Activated CD4-positive, CD25-positive, alpha-beta regulatory T cell (primary cell): ENCODE measurements around the gene BEAN1.

ENCODE experiments used
- DNase-seq, 4 experiments: peaks; one replicate each; lab custom pipeline; 2025; lab: John Stamatoyannopoulos, UW

The BEAN1 gene

DNA sequence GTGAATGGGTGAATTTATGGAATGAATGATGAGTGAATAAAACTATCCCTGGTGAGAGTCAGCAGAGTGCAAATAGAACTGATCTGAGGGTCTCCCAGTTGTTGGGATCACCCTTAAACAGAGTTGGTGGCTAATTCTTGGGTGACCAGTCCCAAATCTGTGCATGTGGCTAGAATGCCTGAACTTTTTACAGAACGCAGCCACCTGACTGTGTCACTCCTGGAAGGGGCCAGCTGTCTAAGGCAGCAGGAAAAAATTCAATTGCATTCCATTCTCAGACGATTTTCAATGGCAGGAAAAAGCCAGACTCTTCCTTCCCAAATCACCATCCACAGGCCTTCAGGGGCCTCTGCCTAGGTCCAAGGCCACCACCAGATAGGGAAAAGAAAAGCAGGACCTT is 43.5 kb downstream of the BEAN1 start:
- no peak for DNase-seq

DNA sequence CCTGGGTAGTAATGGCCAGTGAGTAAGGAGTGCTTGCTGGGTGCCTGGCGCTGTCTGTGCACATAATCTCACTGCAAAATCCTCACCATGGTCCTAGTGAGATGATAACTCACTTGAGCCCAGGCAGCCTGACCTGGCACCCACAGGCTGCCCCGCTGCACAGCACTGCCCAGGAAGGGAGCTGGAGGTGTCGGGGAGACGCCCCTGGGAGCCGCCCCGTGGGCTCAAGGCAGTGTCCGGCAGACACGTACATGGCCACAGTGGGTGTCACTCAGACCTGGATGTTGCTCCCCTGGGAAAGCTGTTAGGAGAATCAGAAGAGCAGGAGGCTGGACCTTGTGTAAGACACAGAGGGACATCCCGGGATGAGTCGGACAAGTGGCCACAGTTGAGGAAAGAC is 44.2 kb downstream of the BEAN1 start:
- DNase-seq: no peak

DNA sequence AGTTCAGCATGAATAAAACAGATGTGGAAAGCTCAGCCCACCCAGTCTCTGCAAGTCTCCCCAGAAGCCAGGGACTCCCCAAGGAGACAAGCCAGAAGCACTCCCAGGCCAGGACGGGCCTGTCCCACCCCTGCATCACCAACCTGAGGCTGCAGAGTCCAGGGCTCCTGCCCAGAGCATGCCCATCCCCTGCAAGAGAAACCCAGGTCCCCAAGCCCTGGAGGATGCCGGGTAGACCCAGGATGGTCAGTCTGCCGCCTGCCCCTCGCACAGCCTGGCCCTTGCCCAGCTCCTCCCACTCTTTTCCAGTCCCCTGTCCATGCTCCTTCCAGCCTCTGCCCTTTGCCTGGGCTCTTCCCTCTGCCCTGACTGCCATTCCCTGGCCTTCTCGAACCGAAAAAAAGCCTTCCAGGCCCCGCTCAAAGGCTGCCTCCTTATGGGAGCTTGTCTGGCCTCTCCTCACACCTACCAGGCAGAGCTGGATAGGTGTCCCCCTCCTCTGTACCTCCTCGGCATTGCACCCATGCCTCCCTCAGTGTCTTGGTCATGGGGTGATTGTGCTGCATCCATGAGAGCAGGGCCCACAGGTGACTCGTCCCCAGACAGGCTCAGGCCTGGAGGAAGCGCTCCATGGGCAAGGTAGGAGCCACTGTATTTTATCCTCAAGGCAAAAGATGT is 44.8 kb downstream of the BEAN1 start:
- no peak for DNase-seq

DNA sequence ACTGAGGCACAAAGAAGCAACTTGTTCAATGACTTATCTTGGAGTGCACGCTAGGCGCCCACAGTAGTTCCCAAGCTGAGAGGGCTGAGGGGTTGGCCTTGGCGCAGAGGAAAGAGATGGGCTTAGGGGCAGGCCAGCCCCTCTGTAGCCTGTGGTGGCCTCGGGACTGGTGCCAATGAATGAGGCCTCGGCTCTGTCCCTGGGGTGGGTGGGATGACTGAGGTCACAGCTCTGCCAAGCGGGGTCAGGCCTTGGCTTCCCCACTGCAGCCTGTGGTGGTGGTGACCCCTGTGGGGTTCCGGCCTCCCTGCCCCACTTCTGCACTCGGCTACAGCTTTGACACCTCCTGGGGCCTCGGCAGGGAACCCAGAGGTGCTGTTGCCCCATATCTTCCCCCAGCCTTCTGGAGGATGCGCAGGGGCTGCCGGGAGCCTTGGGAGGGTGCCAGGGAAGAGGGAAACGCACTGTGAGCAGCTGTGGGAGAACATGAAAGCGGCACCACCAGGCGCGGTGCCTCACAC is 46.0 kb downstream of the BEAN1 start:
- no peak for DNase-seq

DNA sequence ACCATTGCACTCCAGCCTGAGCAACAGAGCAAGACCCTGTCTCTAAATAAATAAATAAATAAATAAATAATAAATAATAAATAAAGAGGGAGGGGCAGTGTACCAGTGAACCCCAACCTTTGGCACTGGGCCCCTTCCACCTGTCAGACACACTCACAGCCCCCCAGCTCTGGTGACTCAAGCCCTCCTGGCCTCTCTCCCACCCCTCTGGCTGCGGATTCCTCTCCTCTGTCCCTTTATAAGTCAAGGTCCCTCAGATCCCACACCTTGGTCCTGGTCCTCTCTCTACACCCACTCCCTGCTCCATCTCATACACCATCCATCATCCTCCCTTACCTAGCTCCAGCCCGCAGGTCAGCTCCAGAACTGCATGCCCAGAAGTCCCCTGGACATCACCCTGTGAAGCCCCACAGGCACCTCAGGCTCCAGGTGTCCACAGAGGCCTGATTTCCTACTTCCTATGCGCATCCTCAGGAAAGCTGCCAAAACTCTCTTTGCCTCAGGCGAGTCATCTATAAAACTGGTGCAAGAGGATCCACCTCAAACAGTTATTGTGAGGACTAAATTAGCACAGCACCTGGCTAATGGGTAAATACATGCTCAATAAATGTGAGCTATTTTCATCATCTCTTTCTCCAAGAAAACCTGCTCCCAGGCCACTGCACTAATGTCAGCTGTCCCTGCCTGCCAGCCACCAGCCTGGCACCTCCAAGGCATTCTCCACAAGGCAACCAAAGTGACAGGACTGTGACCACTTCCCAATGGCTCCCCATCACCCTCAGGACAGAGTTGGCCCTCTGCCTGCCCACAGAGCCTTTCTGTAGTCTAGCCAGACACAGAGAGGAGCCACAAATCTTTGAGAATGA is 46.8 kb downstream of the BEAN1 start:
- no peak for DNase-seq

DNA sequence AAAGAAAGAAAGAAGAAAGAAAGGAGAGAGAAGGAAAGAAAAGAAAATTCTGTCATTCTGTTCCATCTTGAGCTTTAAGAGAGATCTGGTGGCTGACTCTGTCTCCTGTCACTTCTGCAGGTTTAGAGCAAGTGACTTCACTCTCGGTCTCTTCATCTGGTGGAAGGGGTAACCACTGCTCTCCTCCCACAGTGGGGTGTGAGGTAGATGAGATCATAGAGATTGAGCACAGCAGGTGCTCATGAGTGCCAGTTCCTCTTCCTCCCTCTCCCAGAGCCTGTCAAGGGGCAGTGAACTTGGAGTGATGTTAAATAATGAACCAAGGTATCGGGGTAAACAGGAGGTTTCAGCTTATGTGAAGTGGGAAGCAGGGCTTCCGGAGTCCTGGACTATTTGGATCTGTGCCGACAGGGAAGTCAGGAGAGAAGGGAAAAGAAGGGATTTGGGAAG is 47.7 kb downstream of the BEAN1 start:
- peak; percentile 8 to 18 (median 12) for DNase-seq

DNA sequence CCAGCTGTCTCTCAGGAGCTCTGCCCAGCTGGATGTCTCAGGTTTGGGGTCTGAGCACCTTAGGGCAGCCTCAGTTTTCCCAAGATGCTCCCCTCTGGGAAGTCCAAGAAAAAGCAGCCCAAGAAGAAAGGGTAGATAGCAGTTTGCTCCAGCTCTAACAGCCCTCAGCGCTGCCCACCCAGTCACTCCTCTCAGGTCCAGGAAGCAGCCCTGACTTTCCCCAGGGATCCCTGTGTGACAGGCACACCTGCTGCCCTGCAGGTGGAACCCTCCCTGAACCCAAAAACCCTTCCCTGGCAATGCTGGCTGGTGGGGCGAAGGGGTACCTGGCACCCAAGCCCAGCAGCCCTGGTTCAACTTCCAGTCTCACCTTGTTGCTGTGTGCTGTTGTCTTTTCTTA is 48.1 kb downstream of the BEAN1 start:
- no peak for DNase-seq

DNA sequence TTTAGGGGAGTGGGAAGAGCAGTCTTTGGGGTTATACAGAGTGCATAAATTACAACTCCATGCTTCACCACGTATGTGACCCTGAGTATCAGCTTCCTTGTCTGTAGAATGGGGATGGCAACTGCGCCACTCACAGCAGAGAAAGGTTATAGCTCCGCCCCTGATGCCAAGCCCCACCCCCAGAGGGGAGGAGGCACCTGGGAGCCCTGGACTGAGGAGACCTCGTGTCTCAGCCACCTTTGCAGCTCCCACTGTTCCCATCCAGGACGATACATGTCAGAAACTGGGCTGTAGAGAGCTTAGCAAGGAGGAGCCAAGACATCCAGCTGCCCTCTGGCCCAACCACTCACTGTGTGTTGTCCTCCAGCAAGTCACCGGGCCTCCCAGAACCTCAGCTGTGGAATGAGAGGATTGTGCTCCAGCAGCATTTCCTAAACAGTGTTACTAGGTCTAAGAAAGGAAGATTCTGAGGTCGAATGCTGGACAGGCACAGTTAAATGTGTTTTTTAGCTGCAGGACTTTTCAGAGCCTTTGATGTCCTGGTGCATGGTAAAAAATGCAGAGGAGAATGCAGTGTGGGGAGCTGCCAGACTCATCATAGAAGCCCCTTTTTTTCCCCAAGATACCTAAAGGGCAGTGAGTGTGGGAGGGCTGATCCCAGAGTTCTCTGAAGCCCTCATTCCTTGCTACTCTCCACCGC is 49.4 kb downstream of the BEAN1 start:
- DNase-seq: peak in 1 of 4 experiments; percentile 28

DNA sequence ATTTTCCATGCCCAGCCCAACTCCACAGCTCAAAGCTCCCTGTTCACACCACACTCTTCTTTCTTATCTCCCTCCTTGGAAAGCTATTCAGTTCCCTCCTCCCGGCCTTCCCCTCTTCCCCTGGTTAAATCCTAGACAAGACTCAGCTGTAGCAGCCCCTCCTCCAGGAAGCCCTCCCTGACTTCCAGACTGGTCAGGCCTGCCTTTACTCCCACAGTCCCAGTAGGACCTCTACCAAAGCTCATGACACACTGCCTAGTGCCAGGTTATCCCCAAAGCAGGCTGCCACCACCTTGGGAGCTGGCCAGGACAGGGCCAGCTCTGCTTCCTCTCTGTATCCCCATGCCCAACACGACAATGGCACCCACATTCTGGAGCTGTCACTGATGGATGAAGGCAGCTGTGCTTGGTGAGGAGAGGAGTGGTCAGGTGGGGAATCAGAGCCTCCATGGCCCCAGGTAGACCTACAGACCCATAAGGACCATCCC is 50.0 kb downstream of the BEAN1 start:
- DNase-seq: no peak

DNA sequence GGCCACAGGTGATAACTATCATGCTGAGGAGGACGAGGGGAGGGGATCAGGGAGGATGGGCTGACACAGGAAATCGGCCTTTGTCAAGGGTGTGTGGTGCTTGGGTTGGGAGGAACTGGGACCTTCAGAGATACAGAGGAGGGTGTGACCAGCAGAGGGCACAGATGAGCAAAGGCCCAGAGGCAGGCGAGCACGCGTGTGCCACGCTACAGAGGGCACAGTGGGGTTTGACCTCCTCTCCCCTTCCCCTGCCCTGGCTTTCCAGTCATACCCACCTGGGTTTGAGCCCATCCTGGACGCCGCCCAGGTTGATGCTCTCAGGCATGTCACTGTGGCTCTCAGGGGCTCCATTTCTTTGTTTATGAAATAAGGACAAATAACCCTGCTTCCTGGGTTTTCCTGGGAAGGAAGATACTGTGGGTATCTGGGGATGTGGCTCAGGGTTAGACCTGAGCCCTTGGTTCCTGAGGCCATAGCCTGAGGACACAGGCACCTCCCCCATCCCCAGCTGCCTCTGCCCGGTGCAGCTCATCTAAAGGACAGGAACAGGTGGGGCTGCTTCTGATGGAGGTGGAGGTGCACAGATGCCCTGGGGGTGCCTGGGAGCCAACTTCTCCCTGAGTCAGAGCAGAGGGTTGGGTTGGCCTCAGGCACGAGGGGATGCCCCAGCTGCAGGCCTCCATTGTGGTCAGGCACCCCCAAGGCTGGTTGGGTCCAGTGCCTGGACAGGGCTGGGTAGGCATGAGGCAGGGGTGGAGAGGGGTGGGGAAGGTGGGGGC is 51.8 kb downstream of the BEAN1 start:
- peak; percentile 61 to 78 (median 66) for DNase-seq

DNA sequence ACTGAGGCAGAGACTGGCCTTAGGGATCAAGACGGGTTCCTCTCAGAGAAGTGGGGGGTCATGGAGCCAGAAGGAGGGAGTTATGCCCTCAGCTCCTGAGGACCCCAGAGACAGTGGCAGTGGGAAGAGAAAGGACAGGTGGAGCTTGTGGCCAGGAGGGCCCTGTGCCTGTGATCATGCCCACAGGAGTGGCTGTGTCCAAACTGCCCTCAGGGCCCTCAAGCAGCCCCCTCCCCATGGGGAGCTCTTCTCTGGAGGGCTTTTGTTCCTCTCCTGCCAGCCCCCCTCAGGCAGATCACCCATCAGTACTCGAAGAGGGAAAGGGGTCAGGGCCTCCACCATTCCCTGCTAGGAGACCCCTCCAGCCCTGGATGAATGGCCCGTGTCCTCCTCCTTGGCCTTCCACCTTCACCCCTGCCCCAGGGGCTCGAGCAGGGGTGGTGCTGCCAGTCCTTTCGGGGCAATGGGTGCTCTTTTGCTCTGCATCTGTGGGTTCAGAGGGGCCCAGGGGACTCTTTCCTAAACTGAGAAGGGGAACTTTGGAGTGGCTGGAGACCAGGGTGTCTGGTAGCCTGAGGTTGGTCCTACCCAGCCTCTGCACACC is 52.7 kb downstream of the BEAN1 start:
- no peak for DNase-seq

DNA sequence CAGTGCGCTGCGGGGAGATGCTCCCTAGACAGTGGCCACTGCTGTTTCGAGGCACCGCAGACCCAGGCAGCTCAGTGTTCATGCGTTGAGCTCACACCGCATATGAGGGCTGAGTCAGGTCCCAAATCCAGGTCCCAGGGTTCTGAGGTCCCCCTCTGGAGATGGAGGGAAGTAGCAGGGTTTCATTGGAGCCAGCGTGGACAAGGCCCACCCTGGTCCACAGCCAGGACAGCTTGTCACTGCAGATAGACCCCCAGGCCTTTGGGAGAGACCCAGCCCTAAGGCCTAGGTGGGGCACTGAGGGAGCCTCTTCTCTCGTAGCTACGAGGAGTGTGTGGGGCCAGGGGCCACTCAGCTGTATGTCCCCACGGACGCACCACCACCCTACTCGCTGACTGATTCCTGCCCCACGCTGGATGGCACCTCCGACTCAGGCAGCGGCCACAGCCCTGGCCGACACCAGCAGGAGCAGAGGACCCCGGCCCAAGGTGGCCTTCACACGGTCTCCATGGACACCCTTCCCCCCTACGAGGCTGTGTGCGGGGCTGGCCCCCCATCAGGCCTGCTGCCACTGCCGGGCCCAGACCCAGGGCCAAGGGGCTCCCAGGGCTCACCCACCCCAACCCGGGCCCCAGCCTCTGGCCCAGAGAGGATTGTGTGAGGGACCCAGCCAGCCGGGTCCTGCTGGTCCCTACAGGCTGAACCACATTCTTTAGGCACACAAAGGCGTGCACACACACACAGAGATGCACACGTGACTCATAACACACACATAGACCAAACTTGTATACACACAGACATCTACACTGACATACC is 53.4 kb downstream of the BEAN1 start:
- no peak for DNase-seq

DNA sequence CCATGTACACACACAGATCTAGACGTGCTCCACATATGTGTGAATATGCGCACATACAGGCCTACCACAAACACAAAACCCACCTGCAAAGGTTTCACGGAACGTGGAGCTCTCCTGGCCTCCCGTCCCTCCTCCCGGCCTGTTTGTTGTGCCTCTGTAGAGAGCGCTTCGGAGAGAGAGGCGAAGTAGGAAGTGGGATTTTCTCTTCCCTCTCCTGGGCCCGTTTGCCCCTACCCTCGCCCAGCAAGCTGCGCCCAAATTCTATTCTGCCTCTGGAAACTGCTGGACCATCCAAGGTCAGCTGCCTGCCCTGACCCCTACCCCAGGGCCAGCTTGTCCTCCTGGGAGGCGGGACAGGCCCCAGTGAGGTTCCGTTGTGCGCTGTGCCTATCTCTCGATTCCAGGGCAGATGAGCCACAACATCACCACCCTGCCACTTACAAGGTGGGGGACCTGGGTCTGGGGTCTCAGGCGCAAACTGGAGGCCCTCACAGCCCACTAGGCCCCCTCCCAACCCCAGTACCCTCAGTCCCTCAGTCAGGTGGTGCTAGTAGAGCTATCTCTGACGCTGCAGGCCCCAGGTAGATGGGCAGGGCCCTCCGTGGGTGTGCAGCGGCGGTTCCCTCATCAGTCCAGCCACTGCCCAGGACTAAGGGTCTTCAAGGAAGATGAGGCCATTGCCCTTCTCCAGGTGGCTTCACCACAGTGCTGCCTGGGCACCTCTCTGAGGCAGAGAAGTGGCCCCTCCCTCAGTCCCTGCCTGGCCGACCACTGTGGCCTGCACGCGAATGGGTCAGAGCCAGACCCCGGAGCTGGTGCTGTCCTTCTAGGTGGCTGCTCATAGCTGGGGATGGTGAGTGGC is 54.2 kb downstream of the BEAN1 start:
- DNase-seq: no peak

DNA sequence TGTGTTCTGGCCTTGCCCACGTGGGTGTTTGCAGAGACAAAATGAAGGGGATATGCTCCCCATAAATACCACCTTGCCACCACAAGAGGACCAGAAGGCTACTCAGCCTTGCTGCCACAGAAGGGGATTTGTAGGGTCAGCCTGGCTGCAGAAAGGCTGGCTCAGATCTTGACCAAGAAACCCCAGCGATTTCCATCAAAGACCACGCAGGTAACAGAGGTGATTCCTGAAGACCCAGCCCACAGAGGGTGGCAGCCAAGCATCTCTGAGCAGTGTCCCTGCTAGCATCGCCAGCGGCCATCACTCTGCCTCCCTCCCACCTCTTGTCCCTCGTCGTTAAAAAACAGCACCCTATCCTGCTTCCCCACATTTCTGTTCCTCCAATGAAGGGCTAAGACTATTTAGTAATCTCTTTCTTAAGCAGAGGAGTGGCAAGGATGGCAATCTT is 54.9 kb downstream of the BEAN1 start:
- no peak for DNase-seq

DNA sequence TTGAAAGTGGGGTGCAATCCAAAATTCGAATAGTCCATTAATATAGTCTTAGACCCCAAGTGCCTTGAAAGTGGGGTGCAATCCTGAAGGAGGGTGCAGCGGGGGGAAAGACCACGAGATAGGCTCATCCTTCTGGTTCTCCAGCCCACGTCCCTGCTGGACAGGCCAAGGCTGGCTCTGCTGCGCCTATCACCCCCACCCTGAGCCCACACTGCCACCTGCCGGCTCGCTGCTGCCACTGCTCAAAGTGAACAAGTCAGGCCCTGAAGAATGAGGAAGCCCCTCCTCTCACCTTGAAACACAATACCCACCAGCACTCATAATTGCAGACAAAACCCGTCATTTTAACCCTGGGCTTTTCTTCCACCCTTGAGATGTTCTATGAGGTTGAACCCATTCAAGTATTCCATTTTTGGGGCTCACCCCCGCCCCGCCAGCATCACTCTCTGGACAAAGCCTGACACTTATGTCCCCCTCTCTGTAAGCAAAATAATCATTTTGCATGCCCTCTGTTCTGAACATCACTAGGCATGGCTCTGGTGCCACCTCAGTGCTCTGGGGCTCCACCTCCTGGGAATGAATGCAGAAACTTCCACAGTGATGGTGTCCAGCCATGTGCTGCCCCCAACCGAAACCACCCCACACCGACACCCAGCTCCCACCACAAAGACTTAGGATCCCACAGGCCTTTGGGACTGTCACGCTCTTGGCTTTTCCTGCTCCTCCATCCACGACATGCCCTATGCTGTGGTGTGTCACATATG is 56.8 kb downstream of the BEAN1 start:
- peak; percentile 38 to 65 (median 54) for DNase-seq

DNA sequence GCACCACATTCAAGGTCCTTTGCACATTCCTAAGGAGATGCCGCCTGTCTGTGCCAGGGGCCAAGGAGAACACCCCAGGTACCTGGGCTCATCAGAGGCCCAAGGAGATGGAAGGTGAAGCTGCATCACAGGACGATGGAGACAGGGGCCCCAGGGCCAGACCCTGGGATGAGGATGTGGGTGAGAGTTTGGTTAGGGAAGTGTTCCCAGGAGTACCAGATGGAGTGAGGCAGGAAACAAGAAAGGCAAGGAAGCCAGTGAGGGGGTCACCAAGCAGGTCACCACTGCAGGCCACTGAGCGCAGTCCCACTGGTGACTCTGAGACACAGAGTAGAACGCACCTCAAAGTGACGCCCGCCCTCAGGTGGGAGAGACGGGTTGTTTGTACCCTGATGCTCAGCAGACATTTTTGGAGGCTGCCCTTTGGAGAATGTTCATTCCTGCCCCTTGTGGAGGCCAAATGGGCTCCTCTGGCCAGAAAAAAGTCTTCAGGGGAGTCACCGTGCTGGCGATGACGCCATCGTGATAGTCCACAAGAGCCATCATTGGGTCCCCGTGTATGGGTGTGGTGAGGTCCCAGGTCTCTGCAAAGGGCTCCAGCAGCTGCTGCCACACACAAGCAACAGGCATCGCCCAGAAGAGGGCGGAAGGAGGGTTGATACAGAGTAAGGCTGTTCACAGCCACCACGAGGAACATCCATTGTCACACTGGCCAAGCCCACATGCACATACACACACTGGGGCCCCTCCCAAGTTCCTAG is 57.5 kb downstream of the BEAN1 start:
- DNase-seq: no peak

DNA sequence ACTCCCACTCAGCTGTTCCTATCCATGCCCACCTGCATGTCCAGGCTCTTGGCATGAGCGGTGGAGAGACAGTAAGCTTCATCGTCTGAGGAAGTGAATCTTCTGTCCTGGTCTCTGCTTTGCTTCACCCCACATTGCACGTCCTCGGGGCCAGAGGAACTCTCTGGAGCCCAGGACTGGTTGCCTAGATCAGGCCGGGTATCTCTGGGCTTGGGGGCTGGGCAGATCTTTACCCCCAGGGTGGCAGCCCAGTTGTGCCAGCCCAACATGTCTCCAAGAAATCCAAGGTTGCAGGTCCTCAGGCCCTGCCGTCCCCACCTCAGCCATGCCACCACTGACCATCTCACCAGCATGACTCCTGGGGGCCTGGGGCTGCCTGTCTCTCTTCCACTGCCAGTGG is 58.3 kb downstream of the BEAN1 start:
- no peak for DNase-seq
